Naive B cell (primary cell): ENCODE measurements around the gene GOLGA6L2. TPM values are rescaled to one million over a fixed set of nuclear protein-coding genes. Genes with fewer than 3 reads are reported as not detected.

ENCODE experiments used
- ATAC-seq, 2 donors: fragments of 150-1000 bp; cut with Tn5 transposase; 2 replicates each; pipeline ENCODE4 v1.10.0; 2021; ENCODE audit warnings: low read depth in 2 of 2, mild to moderate bottlenecking in 2 of 2, moderate library complexity in 2 of 2
- DNase-seq: peaks from one replicate; pipeline ENCODE4 v3.0.0; 2022
- H3K27ac Mint-ChIP-seq, 6 donors: one replicate each; pipeline ENCODE4 v1.8.0; 2020 to 2022; ENCODE audit warnings: mild to moderate bottlenecking in 6 of 6, mixed read lengths in 6 of 6, moderate library complexity in 5 of 6, inconsistent platforms in 2 of 6
- H3K27me3 Mint-ChIP-seq, 3 donors: one replicate each; pipeline ENCODE4 v1.8.0; 2021 to 2022; ENCODE audit warnings: mixed read lengths in 3 of 3, mild to moderate bottlenecking in 1 of 3
- H3K36me3 Mint-ChIP-seq, 2 donors: one replicate each; pipeline ENCODE4 v1.8.0; 2020 to 2022; ENCODE audit warnings: mixed read lengths in 2 of 2, inconsistent platforms in 1 of 2, mild to moderate bottlenecking in 1 of 2
- H3K4me1 Mint-ChIP-seq, 3 donors: one replicate each; pipeline ENCODE4 v1.8.0; 2020 to 2022; ENCODE audit warnings: mixed read lengths in 3 of 3, inconsistent platforms in 1 of 3, mild to moderate bottlenecking in 1 of 3, moderate library complexity in 1 of 3
- H3K4me3 Mint-ChIP-seq, 8 donors: one replicate each; pipeline ENCODE4 v1.8.0; 2020 to 2022; ENCODE audit warnings: mild to moderate bottlenecking in 8 of 8, mixed read lengths in 8 of 8, moderate library complexity in 8 of 8, inconsistent platforms in 2 of 8
- H3K9me3 Mint-ChIP-seq, 7 donors: one replicate each; pipeline ENCODE4 v1.8.0; 2020 to 2022; ENCODE audit warnings: mixed read lengths in 7 of 7, mild to moderate bottlenecking in 5 of 7, inconsistent platforms in 2 of 7, moderate library complexity in 1 of 7
- polyA plus RNA-seq, 6 donors: library from polyadenylated mRNA; unstranded; fragments of 300-500 nt; fragmentation: Illumina TruSeq; gene quantifications; one replicate each; pipeline ENCODE4 v1.2.3, GENCODE V29; 2021; ENCODE audit warnings: low read depth in 6 of 6

GOLGA6L2 gene
- not detected for polyA plus RNA-seq

GRCh38 chr15:23447107-23447500, at the start of gene GOLGA6L2:
Gene GOLGA6L2 (minus strand): TSS chr15:23447243. CDS start chr15:23447181, 62 bp downstream.
- H3K4me3 Mint-ChIP-seq = no peak within 1 kb of the TSS
- peaks cover 0 to 10% (median 5%) of the 10 kb centered on the region in 3 donors for H3K27me3 Mint-ChIP-seq
- H3K4me1 Mint-ChIP-seq = peaks cover 0 to 5% (median 0%) of the 10 kb centered on the region in 3 donors
- ATAC-seq (no peak), DNase-seq (no peak)
- H3K9me3 Mint-ChIP-seq = peaks cover 0 to 7% (median 0%) of the 10 kb centered on the region in 7 donors
- H3K27ac Mint-ChIP-seq = peak within 1 kb of the TSS in 1 of 6 donors; percentile 22
- no peaks in the 10 kb centered on the region for H3K36me3 Mint-ChIP-seq

GRCh38 chr15:23484870-23485269, 37.8 kb upstream of the GOLGA6L2 start:
- Mint-ChIP-seq H3K36me3 (no peaks in the 10 kb centered on the region), H3K27ac (no peak overlapping the region), H3K4me3 (no peak overlapping the region), H3K27me3 (peaks cover 5 to 24% (median 18%) of the 10 kb centered on the region in 3 donors), H3K4me1 (no peaks in the 10 kb centered on the region), H3K9me3 (peaks cover 0 to 2% (median 0%) of the 10 kb centered on the region in 7 donors)
- ATAC-seq (no peak), DNase-seq (no peak)

DNA sequence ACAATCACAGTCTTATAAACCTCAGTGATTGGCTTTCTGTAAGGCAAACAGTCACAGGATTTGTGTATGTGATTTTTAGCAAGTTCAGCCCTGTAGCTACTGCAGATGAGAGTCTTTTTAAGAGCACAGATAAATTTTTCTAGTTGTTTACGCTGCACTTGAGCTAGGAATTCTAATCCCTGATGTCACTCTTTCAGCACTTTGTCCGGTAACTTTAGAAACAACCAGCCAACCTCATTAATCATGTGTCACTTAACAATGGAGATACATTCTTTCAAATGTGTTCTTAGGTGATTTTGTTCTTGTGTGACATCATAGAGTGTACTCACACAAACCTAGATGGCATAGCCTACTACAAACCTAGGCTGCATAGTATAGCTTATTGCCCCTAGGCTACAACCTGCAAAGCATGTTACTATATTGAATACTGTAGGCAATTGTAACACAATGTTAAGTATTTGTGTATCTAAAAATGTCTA, 36.8 kb upstream of the GOLGA6L2 start:
- peaks cover 5 to 24% (median 18%) of the 10 kb centered on the region in 3 donors for H3K27me3 Mint-ChIP-seq
- ATAC-seq (no peak), DNase-seq (no peak)
- no peak overlapping the region for H3K4me3 Mint-ChIP-seq
- H3K27ac Mint-ChIP-seq = no peak overlapping the region
- H3K4me1 Mint-ChIP-seq = no peaks in the 10 kb centered on the region
- H3K36me3 Mint-ChIP-seq = no peaks in the 10 kb centered on the region
- peaks cover 0 to 2% (median 0%) of the 10 kb centered on the region in 7 donors for H3K9me3 Mint-ChIP-seq

GRCh38 chr15:23482764-23483489, 35.9 kb upstream of the GOLGA6L2 start:
- Mint-ChIP-seq H3K9me3 (peaks cover 0 to 4% (median 0%) of the 10 kb centered on the region in 7 donors), H3K27me3 (peaks cover 5 to 24% (median 18%) of the 10 kb centered on the region in 3 donors), H3K27ac (no peak overlapping the region)

GRCh38 chr15:23482228-23482627, 35.2 kb upstream of the GOLGA6L2 start:
- Mint-ChIP-seq H3K27ac (no peak overlapping the region), H3K4me3 (no peak overlapping the region), H3K4me1 (no peaks in the 10 kb centered on the region), H3K27me3 (peaks cover 5 to 24% (median 18%) of the 10 kb centered on the region in 3 donors), H3K9me3 (peaks cover 0 to 4% (median 0%) of the 10 kb centered on the region in 7 donors), H3K36me3 (no peaks in the 10 kb centered on the region)
- DNase-seq (no peak), ATAC-seq (no peak)

More at GRCh38 chr15:23482764-23483489, 35.9 kb upstream of the GOLGA6L2 start:
- Mint-ChIP-seq H3K4me1 (no peaks in the 10 kb centered on the region), H3K4me3 (no peak overlapping the region), H3K36me3 (no peaks in the 10 kb centered on the region)
- DNase-seq (no peak), ATAC-seq (no peak)

GRCh38 chr15:23477920-23478319, 30.9 kb upstream of the GOLGA6L2 start:
- no peak overlapping the region for H3K4me3 Mint-ChIP-seq
- H3K27me3 Mint-ChIP-seq = peaks cover 3 to 8% (median 5%) of the 10 kb centered on the region in 3 donors
- H3K36me3 Mint-ChIP-seq = no peaks in the 10 kb centered on the region

GRCh38 chr15:23472678-23473077, 25.6 kb upstream of the GOLGA6L2 start:
- Mint-ChIP-seq H3K4me3 (no peak overlapping the region), H3K4me1 (no peaks in the 10 kb centered on the region), H3K9me3 (no peaks in the 10 kb centered on the region), H3K27ac (no peak overlapping the region), H3K27me3 (peaks cover 0 to 5% (median 0%) of the 10 kb centered on the region in 3 donors), H3K36me3 (no peaks in the 10 kb centered on the region)
- DNase-seq (no peak), ATAC-seq (no peak)

More at GRCh38 chr15:23477920-23478319, 30.9 kb upstream of the GOLGA6L2 start:
- Mint-ChIP-seq H3K9me3 (peaks cover 0 to 3% (median 0%) of the 10 kb centered on the region in 7 donors), H3K27ac (no peak overlapping the region), H3K4me1 (no peaks in the 10 kb centered on the region)
- ATAC-seq = no peak
- no peak for DNase-seq

DNA sequence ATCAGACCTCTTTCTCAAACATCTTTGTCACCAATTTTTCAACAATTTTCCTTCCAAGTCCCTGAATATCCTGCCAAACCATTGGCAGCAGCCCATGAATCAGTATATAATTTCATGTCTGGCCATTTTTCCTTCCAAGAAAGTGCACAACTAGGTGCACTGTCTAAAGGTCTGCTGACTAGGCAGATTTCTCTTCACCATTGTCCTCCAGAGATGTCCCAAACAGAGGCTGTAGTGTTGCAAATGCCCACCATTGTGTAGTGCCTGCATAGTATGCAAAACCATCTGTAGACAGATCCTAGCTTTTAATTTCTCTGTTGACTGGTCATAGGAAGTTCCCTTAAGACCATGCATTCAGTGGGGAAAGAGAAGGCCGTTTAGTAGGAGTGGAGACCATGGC, 25.0 kb upstream of the GOLGA6L2 start:
- Mint-ChIP-seq H3K27me3 (peaks cover 0 to 5% (median under 1%) of the 10 kb centered on the region in 3 donors), H3K27ac (no peak overlapping the region), H3K36me3 (no peaks in the 10 kb centered on the region), H3K4me1 (no peaks in the 10 kb centered on the region), H3K9me3 (no peaks in the 10 kb centered on the region), H3K4me3 (no peak overlapping the region)
- no peak for DNase-seq
- ATAC-seq = no peak

GRCh38 chr15:23467110-23467600, 20.1 kb upstream of the GOLGA6L2 start:
- H3K27me3 Mint-ChIP-seq = peaks cover 0 to 4% (median 0%) of the 10 kb centered on the region in 3 donors
- ATAC-seq = no peak
- no peak for DNase-seq
- no peaks in the 10 kb centered on the region for H3K36me3 Mint-ChIP-seq
- H3K9me3 Mint-ChIP-seq = no peaks in the 10 kb centered on the region
- H3K27ac Mint-ChIP-seq = no peak overlapping the region
- no peak overlapping the region for H3K4me3 Mint-ChIP-seq
- H3K4me1 Mint-ChIP-seq = no peaks in the 10 kb centered on the region

DNA sequence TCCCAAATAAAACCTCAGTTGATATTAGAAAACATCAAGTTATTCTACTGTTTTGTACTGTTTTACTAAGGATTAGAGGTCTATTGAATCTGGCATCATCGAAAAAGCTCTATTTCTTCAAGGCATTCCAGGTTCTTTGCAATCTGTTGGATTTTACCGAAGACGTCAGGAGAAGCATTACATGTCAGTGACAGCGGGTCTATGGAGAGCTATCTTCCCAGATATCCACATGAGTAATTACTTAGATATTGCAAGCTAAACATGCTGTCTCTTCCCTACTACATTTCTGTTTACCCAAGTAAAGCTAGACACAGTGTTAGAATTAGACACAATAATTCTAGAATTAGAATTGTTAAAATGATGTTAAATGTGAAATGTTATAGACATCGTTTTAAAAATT, 10.8 kb upstream of the GOLGA6L2 start:
- no peak for ATAC-seq
- Mint-ChIP-seq H3K9me3 (no peaks in the 10 kb centered on the region), H3K4me3 (no peak overlapping the region), H3K27ac (no peak overlapping the region), H3K4me1 (no peaks in the 10 kb centered on the region), H3K27me3 (peaks cover 0 to 7% (median 0%) of the 10 kb centered on the region in 3 donors), H3K36me3 (no peaks in the 10 kb centered on the region)
- DNase-seq = no peak

DNA sequence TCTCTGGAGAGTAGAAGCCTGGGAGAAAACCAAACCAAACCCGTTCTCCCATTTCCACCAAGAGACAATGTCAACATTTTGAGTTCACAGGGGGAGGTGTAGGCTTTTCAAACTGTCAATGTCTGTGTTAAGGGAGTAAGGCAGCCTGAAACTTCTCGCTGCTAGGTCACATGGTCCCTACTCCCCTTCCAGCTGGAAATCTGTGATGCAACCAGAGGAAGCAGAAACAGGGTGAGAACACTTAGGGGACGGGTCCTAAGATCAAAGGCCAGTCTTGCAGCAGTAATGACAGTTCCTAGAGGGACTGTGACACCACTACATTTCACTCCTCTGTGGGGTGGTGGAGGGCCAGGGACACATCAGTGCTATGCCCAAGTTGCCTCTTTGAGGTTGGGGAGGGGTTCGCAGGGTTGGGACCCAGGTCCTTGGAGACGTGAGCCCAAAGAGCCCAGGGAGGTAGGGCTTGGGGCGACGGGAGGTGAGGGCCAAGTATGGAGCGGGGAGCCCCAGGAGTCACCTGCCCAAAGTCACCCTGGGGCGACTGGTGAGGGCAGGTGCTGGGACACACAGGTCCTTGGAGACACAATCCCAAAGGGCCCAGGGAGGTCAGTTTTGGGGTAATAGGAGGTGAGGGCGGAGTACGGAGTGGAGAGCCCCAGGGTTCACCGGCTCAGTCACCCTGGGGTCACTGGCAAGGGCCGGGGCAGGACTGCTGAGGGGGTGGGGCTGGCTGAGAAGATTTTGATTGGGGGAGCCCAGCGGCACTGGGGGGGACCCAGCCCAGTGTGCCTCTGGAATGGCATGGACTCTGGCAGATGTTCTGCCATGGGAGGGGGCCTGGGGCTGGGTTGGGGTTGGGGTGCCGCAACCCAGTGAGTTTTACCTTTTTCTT, 582 bp downstream of the GOLGA6L2 start:
- Mint-ChIP-seq H3K4me3 (no peak overlapping the region), H3K27me3 (peaks cover 0 to 10% (median 5%) of the 10 kb centered on the region in 3 donors), H3K27ac (peak overlapping the region in 1 of 6 donors; percentile 22), H3K36me3 (no peaks in the 10 kb centered on the region), H3K4me1 (peaks cover 0 to 5% (median 0%) of the 10 kb centered on the region in 3 donors), H3K9me3 (peaks cover 0 to 7% (median 0%) of the 10 kb centered on the region in 7 donors)
- DNase-seq (no peak), ATAC-seq (no peak)

DNA sequence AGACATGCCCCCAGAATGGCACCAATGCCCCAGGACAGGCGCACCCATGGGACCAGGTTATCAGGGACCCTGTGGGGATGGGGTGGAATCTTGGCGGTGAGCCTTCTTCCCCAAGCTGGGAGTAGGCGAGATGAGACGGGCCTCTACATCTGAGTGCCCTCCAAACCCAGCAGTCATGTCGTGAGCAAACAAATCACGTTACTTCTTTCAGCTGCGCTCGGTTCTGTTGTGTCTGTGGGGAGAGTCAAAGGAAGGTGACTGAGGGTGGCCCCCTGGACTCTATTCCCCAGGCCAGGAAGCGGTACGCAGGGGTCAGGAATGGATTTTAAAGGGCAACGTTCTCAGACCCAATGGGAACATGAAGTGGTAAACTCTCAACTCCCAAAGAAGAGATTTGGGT, 2.8 kb downstream of the GOLGA6L2 start:
- H3K4me1 Mint-ChIP-seq = peaks cover 0 to 5% (median 0%) of the 10 kb centered on the region in 3 donors
- DNase-seq = no peak

GRCh38 chr15:23441204-23441603, 5.8 kb downstream of the GOLGA6L2 start:
- Mint-ChIP-seq H3K36me3 (no peaks in the 10 kb centered on the region), H3K9me3 (peaks cover 0 to 2% (median 0%) of the 10 kb centered on the region in 7 donors), H3K27me3 (peaks cover 0 to 10% (median 8%) of the 10 kb centered on the region in 3 donors), H3K27ac (no peak overlapping the region), H3K4me3 (no peak overlapping the region), H3K4me1 (no peaks in the 10 kb centered on the region)
- no peak for DNase-seq
- ATAC-seq = no peak

More for the DNA sequence above, 2.8 kb downstream of the GOLGA6L2 start:
- Mint-ChIP-seq H3K9me3 (peaks cover 0 to 7% (median 0%) of the 10 kb centered on the region in 7 donors), H3K36me3 (no peaks in the 10 kb centered on the region), H3K4me3 (no peak overlapping the region), H3K27ac (no peak overlapping the region), H3K27me3 (peaks cover 0 to 10% (median 5%) of the 10 kb centered on the region in 3 donors)
- ATAC-seq = no peak
